ENCODE data around the gene S1PR1.

S1PR1 gene

GRCh38 chr1:101275672-101276071, 38.9 kb downstream of the S1PR1 start:
- Histone ChIP-seq H3K79me1 (replicated peaks; ENCODE audit: low read length, poor library complexity, severe bottlenecking) (no peaks in the 10 kb centered on the region), H2BK15ac (ENCODE audit: low read depth, poor library complexity, severe bottlenecking) (no peak overlapping the region), H2AK5ac (ENCODE audit: low read length, severe bottlenecking) (no peak overlapping the region), H2BK5ac (ENCODE audit: low read depth, low read length, poor library complexity, severe bottlenecking) (no peak overlapping the region), H4K91ac (ENCODE audit: low read length) (no peak overlapping the region), H2BK12ac (ENCODE audit: low read length in 2 of 2) (no peak overlapping the region), H3K4me3 (ENCODE audit: insufficient read depth in 1 of 2, low read depth in 1 of 2, low read length in 2 of 2) (no peak overlapping the region), H3K27ac (ENCODE audit: low read length, poor library complexity, severe bottlenecking) (no peak overlapping the region), H3K4ac (ENCODE audit: low read depth in 1 of 2, low read length in 2 of 2) (no peak overlapping the region), H3K36me3 (ENCODE audit: control insufficient read depth in 1 of 2, insufficient read depth in 2 of 2, low read depth in 1 of 2, low read length in 2 of 2) (no peaks in the 10 kb centered on the region), H3K18ac (ENCODE audit: low read depth in 1 of 2, low read length in 2 of 2) (no peak overlapping the region), H3K4me2 (ENCODE audit: low read length, poor library complexity, severe bottlenecking) (no peak overlapping the region), H3K4me1 (ENCODE audit: control insufficient read depth, insufficient read depth, low read depth, low read length) (no peaks in the 10 kb centered on the region), H4K8ac (ENCODE audit: low read length) (no peak overlapping the region), H3K27me3 (ENCODE audit: control insufficient read depth in 1 of 2, insufficient read depth in 1 of 2, low read length in 2 of 2) (peaks cover 13 to 22% of the 10 kb centered on the region in 2 experiments), H3K9me3 (ENCODE audit: control insufficient read depth, low read length) (peaks cover 6% of the 10 kb centered on the region), H2BK120ac (ENCODE audit: low read depth, low read length) (no peak overlapping the region), H3K9ac (ENCODE audit: low read length) (no peak overlapping the region), H3K14ac (ENCODE audit: low read length in 2 of 2) (no peak overlapping the region), H3K23ac (ENCODE audit: low read length in 2 of 2) (no peak overlapping the region), H2AFZ (ENCODE audit: low read depth, low read length) (no peak overlapping the region)
- no peak for DNase-seq
- WGBS = 86% methylated on average over 1 of the region's 5 CpGs

- no peak overlapping the region for H3K4me3 ChIP-seq (ENCODE audit: insufficient read depth in 1 of 2, low read depth in 1 of 2, low read length in 2 of 2)
- no peak overlapping the region for H4K91ac ChIP-seq (ENCODE audit: low read length)
- no peak overlapping the region for H3K27ac ChIP-seq (ENCODE audit: low read length, poor library complexity, severe bottlenecking)
- no peak overlapping the region for H2BK5ac ChIP-seq (ENCODE audit: low read depth, low read length, poor library complexity, severe bottlenecking)
- no peak overlapping the region for H2BK15ac ChIP-seq (ENCODE audit: low read depth, poor library complexity, severe bottlenecking)
- no peak overlapping the region for H2BK120ac ChIP-seq (ENCODE audit: low read depth, low read length)
- H2AFZ ChIP-seq (ENCODE audit: low read depth, low read length) = no peak overlapping the region
- no peak overlapping the region for H4K8ac ChIP-seq (ENCODE audit: low read length)
- H2BK12ac ChIP-seq (ENCODE audit: low read length in 2 of 2) = no peak overlapping the region
- no peak for DNase-seq
- H2AK5ac ChIP-seq (ENCODE audit: low read length, severe bottlenecking) = no peak overlapping the region
- H3K79me1 ChIP-seq (replicated peaks; ENCODE audit: low read length, poor library complexity, severe bottlenecking) = no peaks in the 10 kb centered on the region
- no peaks in the 10 kb centered on the region for H3K9me3 ChIP-seq (ENCODE audit: control insufficient read depth, low read length)
- no peak overlapping the region for H3K23ac ChIP-seq (ENCODE audit: low read length in 2 of 2)
- no peak overlapping the region for H3K4ac ChIP-seq (ENCODE audit: low read depth in 1 of 2, low read length in 2 of 2)
- no peak overlapping the region for H3K4me2 ChIP-seq (ENCODE audit: low read length, poor library complexity, severe bottlenecking)
- WGBS = 57% methylated on average over 3 of the region's 6 CpGs
- no peaks in the 10 kb centered on the region for H3K4me1 ChIP-seq (ENCODE audit: control insufficient read depth, insufficient read depth, low read depth, low read length)
- H3K9ac ChIP-seq (ENCODE audit: low read length) = no peak overlapping the region
- no peak overlapping the region for H3K18ac ChIP-seq (ENCODE audit: low read depth in 1 of 2, low read length in 2 of 2)
- no peaks in the 10 kb centered on the region for H3K36me3 ChIP-seq (ENCODE audit: control insufficient read depth in 1 of 2, insufficient read depth in 2 of 2, low read depth in 1 of 2, low read length in 2 of 2)
- peaks cover 13 to 22% of the 10 kb centered on the region in 2 experiments for H3K27me3 ChIP-seq (ENCODE audit: control insufficient read depth in 1 of 2, insufficient read depth in 1 of 2, low read length in 2 of 2)
- no peak overlapping the region for H3K14ac ChIP-seq (ENCODE audit: low read length in 2 of 2)
These were observed 40.0 kb downstream of the S1PR1 start for GRCh38 chr1:101276818-101277217.

- no peak for DNase-seq
- Histone ChIP-seq H4K8ac (ENCODE audit: low read length) (no peak overlapping the region), H3K14ac (ENCODE audit: low read length in 2 of 2) (no peak overlapping the region), H3K4me2 (ENCODE audit: low read length, poor library complexity, severe bottlenecking) (no peak overlapping the region), H3K36me3 (ENCODE audit: control insufficient read depth in 1 of 2, insufficient read depth in 2 of 2, low read depth in 1 of 2, low read length in 2 of 2) (no peaks in the 10 kb centered on the region), H2BK120ac (ENCODE audit: low read depth, low read length) (no peak overlapping the region), H2BK12ac (ENCODE audit: low read length in 2 of 2) (no peak overlapping the region), H2BK15ac (ENCODE audit: low read depth, poor library complexity, severe bottlenecking) (no peak overlapping the region), H2AFZ (ENCODE audit: low read depth, low read length) (no peak overlapping the region), H3K4me3 (ENCODE audit: insufficient read depth in 1 of 2, low read depth in 1 of 2, low read length in 2 of 2) (no peak overlapping the region), H2BK5ac (ENCODE audit: low read depth, low read length, poor library complexity, severe bottlenecking) (no peak overlapping the region), H3K27me3 (ENCODE audit: control insufficient read depth in 1 of 2, insufficient read depth in 1 of 2, low read length in 2 of 2) (peaks cover 13 to 22% of the 10 kb centered on the region in 2 experiments), H3K4me1 (ENCODE audit: control insufficient read depth, insufficient read depth, low read depth, low read length) (no peaks in the 10 kb centered on the region), H3K4ac (ENCODE audit: low read depth in 1 of 2, low read length in 2 of 2) (no peak overlapping the region), H3K9me3 (ENCODE audit: control insufficient read depth, low read length) (no peaks in the 10 kb centered on the region), H3K79me1 (replicated peaks; ENCODE audit: low read length, poor library complexity, severe bottlenecking) (no peaks in the 10 kb centered on the region), H3K18ac (ENCODE audit: low read depth in 1 of 2, low read length in 2 of 2) (no peak overlapping the region), H2AK5ac (ENCODE audit: low read length, severe bottlenecking) (no peak overlapping the region), H3K9ac (ENCODE audit: low read length) (no peak overlapping the region), H3K27ac (ENCODE audit: low read length, poor library complexity, severe bottlenecking) (no peak overlapping the region), H3K23ac (ENCODE audit: low read length in 2 of 2) (no peak overlapping the region), H4K91ac (ENCODE audit: low read length) (no peak overlapping the region)
- WGBS = 85% methylated on average over 2 of the region's 4 CpGs
These were observed 41.4 kb downstream of the S1PR1 start for GRCh38 chr1:101278238-101278637.

GRCh38 chr1:101278845-101279244, 42.0 kb downstream of the S1PR1 start:
- DNase-seq = no peak
- no peak overlapping the region for H3K4ac ChIP-seq (ENCODE audit: low read depth in 1 of 2, low read length in 2 of 2)
- no peak overlapping the region for H2AK5ac ChIP-seq (ENCODE audit: low read length, severe bottlenecking)
- peaks cover 13 to 22% of the 10 kb centered on the region in 2 experiments for H3K27me3 ChIP-seq (ENCODE audit: control insufficient read depth in 1 of 2, insufficient read depth in 1 of 2, low read length in 2 of 2)
- H2BK12ac ChIP-seq (ENCODE audit: low read length in 2 of 2) = no peak overlapping the region
- H2AFZ ChIP-seq (ENCODE audit: low read depth, low read length) = no peak overlapping the region
- no peak overlapping the region for H4K91ac ChIP-seq (ENCODE audit: low read length)
- WGBS = 94% methylated on average over 3 of the region's 3 CpGs
- H3K14ac ChIP-seq (ENCODE audit: low read length in 2 of 2) = no peak overlapping the region
- H3K36me3 ChIP-seq (ENCODE audit: control insufficient read depth in 1 of 2, insufficient read depth in 2 of 2, low read depth in 1 of 2, low read length in 2 of 2) = no peaks in the 10 kb centered on the region
- no peaks in the 10 kb centered on the region for H3K4me1 ChIP-seq (ENCODE audit: control insufficient read depth, insufficient read depth, low read depth, low read length)
- no peak overlapping the region for H3K9ac ChIP-seq (ENCODE audit: low read length)
- H3K18ac ChIP-seq (ENCODE audit: low read depth in 1 of 2, low read length in 2 of 2) = no peak overlapping the region
- H2BK15ac ChIP-seq (ENCODE audit: low read depth, poor library complexity, severe bottlenecking) = no peak overlapping the region
- no peak overlapping the region for H3K4me3 ChIP-seq (ENCODE audit: insufficient read depth in 1 of 2, low read depth in 1 of 2, low read length in 2 of 2)
- no peak overlapping the region for H2BK5ac ChIP-seq (ENCODE audit: low read depth, low read length, poor library complexity, severe bottlenecking)
- no peaks in the 10 kb centered on the region for H3K9me3 ChIP-seq (ENCODE audit: control insufficient read depth, low read length)
- no peaks in the 10 kb centered on the region for H3K79me1 ChIP-seq (replicated peaks; ENCODE audit: low read length, poor library complexity, severe bottlenecking)
- H3K27ac ChIP-seq (ENCODE audit: low read length, poor library complexity, severe bottlenecking) = no peak overlapping the region
- no peak overlapping the region for H2BK120ac ChIP-seq (ENCODE audit: low read depth, low read length)
- H4K8ac ChIP-seq (ENCODE audit: low read length) = no peak overlapping the region
- H3K4me2 ChIP-seq (ENCODE audit: low read length, poor library complexity, severe bottlenecking) = no peak overlapping the region
- no peak overlapping the region for H3K23ac ChIP-seq (ENCODE audit: low read length in 2 of 2)
